Right lobe of liver (tissue), 6 donors: Measurements from ENCODE around the gene CXXC1. TPM values are rescaled to one million over a fixed set of nuclear protein-coding genes. Genes with fewer than 3 reads are reported as not detected.
A peak's percentile ranks its signal among the peaks of the same experiment; 100 is the strongest.

Source experiments
- ATAC-seq, 4 donors: fragments of 200-7000 bp; cut with Tn5 transposase; one replicate each; pipeline ENCODE4 v1.9.1; 2020; ENCODE audit warnings: mild to moderate bottlenecking in 4 of 4, moderate library complexity in 4 of 4
- DNase-seq, 3 donors: peaks; one replicate each; pipeline ENCODE4 v3.0.0-alpha.2; 2020
- H3K27ac ChIP-seq, 3 donors: fragments of 200-600 bp; one replicate each; pipeline ENCODE4 v1.8.0; 2022
- H3K27me3 ChIP-seq, 2 donors: fragments of 200-600 bp; one replicate each; pipeline ENCODE4 v1.8.0; 2022
- H3K36me3 ChIP-seq, 4 donors: fragments of 200-600 bp; sonication (generic) in 1 of 4; one replicate each; pipeline versions ENCODE4 v1.5.1 to v1.8.0; 2017 to 2022; ENCODE audit warnings: control low read depth in 1 of 4
- H3K4me1 ChIP-seq, 4 donors: fragments of 200-600 bp; sonication (generic) in 1 of 4; one replicate each; pipeline versions ENCODE4 v1.5.1 to v1.8.0; 2017 to 2022; ENCODE audit warnings: control low read depth in 1 of 4
- H3K4me3 ChIP-seq, 3 donors: fragments of 200-600 bp; one replicate each; pipeline ENCODE4 v1.8.0; 2022
- H3K9me3 ChIP-seq, 4 donors: fragments of 200-600 bp; sonication (generic) in 1 of 4; one replicate each; pipeline versions ENCODE4 v1.5.1 to v1.8.0; 2017 to 2022; ENCODE audit warnings: control low read depth in 1 of 4
- POLR2A ChIP-seq: fragments of 450-650 bp; IDR thresholded peaks from one replicate; pipeline ENCODE4 v1.6.1; 2017; ENCODE audit warnings: antibody characterized with exemption, mild to moderate bottlenecking
- WGBS: methylation state at CpG from one replicate; pipeline ENCODE4 v1.1.6; 2018; ENCODE audit warnings: low coverage, low lambda C conversion rate; ENCODE audit not compliant: insufficient coverage; ENCODE audit errors: missing lambda C conversion rate; 5-methylcytosine and 5-hydroxymethylcytosine counted together
- intact Hi-C, 2 donors: fragments of 100-400 bp; cut with DNase I; formaldehyde crosslinking; loops; one replicate each; pipeline versions ENCODE4 v1.11.2 to v1.14.1; 2022
- total RNA-seq, 6 experiments: library from RNA; depleted of rRNA in 2 of 6; stranded (reverse); fragments of >200 nt in 2 of 6; fragmentation: NEBNext Ultra II Directional in 3 of 6; extraction: Animal tissue kit (Norgen Biotek cat#: 25700) in 3 of 6; gene quantifications; one replicate each; pipeline versions ENCODE4 v1.1.0 to v1.2.4, GENCODE V29; 2016 to 2023
- TF ChIP-seq, protein P1 (sequence below), 4 donors: fragments of 200-600 bp in 3 of 4; fragments of 450-650 bp in 1 of 4; IDR thresholded peaks; one replicate each; pipeline versions ENCODE4 v1.5.1 to v1.8.0; 2016 to 2022; ENCODE audit warnings: antibody characterized with exemption in 4 of 4, mild to moderate bottlenecking in 2 of 4
- donor health status: DM: no; HTN: yes; CAD: no.
- donor health status: DM: no; HTN: no; CAD: no.
- donor health status: DM: no; HTN: no; CAD: no.
- donor health status: DM: no; HTN: yes; CAD: no.
- donor health status: DM: no; HTN: yes; CAD: no.

Gene CXXC1
- total RNA-seq, 6 experiments from 2014 or later, result 16.4 to 34.9 (median 26.1) TPM

GRCh38 chr18:50282521-50283335 lies 4.8 kb downstream of the CXXC1 start:
- Histone ChIP-seq H3K4me1 (peaks cover 0 to 25% (median 6%) of the 10 kb centered on the region in 4 donors), H3K36me3 (peaks cover 0 to 18% (median under 1%) of the 10 kb centered on the region in 4 donors), H3K27ac (no peak overlapping the region), H3K9me3 (no peaks in the 10 kb centered on the region), H3K4me3 (no peak overlapping the region), H3K27me3 (no peaks in the 10 kb centered on the region)
- ATAC-seq (no peak), DNase-seq (peak in 2 of 3 donors; percentile 33 to 53)
- intact Hi-C loops, result loop anchor here in 1 of 2 donors (10.0 kb wide), 1 partner anchor 72 kb away; no protein-coding TSS in a partner anchor
- TF ChIP-seq, protein P1, sequence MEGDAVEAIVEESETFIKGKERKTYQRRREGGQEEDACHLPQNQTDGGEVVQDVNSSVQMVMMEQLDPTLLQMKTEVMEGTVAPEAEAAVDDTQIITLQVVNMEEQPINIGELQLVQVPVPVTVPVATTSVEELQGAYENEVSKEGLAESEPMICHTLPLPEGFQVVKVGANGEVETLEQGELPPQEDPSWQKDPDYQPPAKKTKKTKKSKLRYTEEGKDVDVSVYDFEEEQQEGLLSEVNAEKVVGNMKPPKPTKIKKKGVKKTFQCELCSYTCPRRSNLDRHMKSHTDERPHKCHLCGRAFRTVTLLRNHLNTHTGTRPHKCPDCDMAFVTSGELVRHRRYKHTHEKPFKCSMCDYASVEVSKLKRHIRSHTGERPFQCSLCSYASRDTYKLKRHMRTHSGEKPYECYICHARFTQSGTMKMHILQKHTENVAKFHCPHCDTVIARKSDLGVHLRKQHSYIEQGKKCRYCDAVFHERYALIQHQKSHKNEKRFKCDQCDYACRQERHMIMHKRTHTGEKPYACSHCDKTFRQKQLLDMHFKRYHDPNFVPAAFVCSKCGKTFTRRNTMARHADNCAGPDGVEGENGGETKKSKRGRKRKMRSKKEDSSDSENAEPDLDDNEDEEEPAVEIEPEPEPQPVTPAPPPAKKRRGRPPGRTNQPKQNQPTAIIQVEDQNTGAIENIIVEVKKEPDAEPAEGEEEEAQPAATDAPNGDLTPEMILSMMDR (IDR thresholded peaks at IDR 0.05), result no peak
- TF ChIP-seq POLR2A, result no peak
- WGBS, result 87% methylated on average over 11 of the region's 42 CpGs

- intact Hi-C loops, result loop anchor here in 1 of 2 donors (10.0 kb wide), 1 partner anchor 73 kb away; no protein-coding TSS in a partner anchor
- Histone ChIP-seq H3K27me3 (no peaks in the 10 kb centered on the region), H3K9me3 (no peaks in the 10 kb centered on the region), H3K4me1 (peaks cover 0 to 25% (median 6%) of the 10 kb centered on the region in 4 donors), H3K36me3 (peaks cover 0 to 23% (median 2%) of the 10 kb centered on the region in 4 donors), H3K27ac (peak overlapping the region; percentile 84 to 91 (median 89)), H3K4me3 (peak overlapping the region; percentile 72 to 86 (median 86))
- no peak for ATAC-seq
- WGBS, result 71% methylated on average over 4 of the region's 35 CpGs
- TF ChIP-seq POLR2A, result no peak
- TF ChIP-seq, protein P1 (IDR thresholded peaks at IDR 0.05), result no peak
- no peak for DNase-seq
Measured at GRCh38 chr18:50281972-50282520, 5.4 kb downstream of the CXXC1 start.

- Histone ChIP-seq H3K36me3 (peaks cover 0 to 30% (median 7%) of the 10 kb centered on the region in 4 donors), H3K4me1 (peaks cover 0 to 23% (median 6%) of the 10 kb centered on the region in 4 donors), H3K4me3 (peak within 1 kb of the TSS; percentile 72 to 86 (median 86)), H3K27me3 (no peaks in the 10 kb centered on the region), H3K27ac (peak within 1 kb of the TSS; percentile 84 to 91 (median 89)), H3K9me3 (no peaks in the 10 kb centered on the region)
- WGBS, result 1% methylated on average over 17 of the region's 63 CpGs
- ATAC-seq (peak; percentile 93 to 96 (median 94)), DNase-seq (peak; percentile 97 to 98 (median 98))
- intact Hi-C loops, result loop anchor here in 1 of 2 donors (10.0 kb wide), 1 partner anchor 73 kb away; no protein-coding TSS in a partner anchor
- peak; percentile 90 for TF ChIP-seq POLR2A
- TF ChIP-seq, protein P1 (IDR thresholded peaks at IDR 0.05), result peak; percentile 30 to 47 (median 38)
Measured at GRCh38 chr18:50281295-50281971, 6.1 kb downstream of the CXXC1 start, which contains the start of gene MBD1. MBD1 (minus strand) TSS chr18:50281523; CDS start chr18:50279992, 1,531 bp downstream.

GRCh38 chr18:50280707-50281294 lies 6.7 kb downstream of the CXXC1 start:
- no peak for TF ChIP-seq POLR2A
- TF ChIP-seq, protein P1 (IDR thresholded peaks at IDR 0.05), result no peak
- under 1% methylated on average over 16 of the region's 16 CpGs for whole genome bisulfite sequencing
- Histone ChIP-seq H3K4me1 (peaks cover 0 to 23% (median 6%) of the 10 kb centered on the region in 4 donors), H3K27ac (peak overlapping the region; percentile 84 to 91 (median 89)), H3K36me3 (peaks cover 0 to 36% (median 11%) of the 10 kb centered on the region in 4 donors), H3K27me3 (no peaks in the 10 kb centered on the region), H3K9me3 (no peaks in the 10 kb centered on the region), H3K4me3 (peak overlapping the region; percentile 72 to 86 (median 86))
- ATAC-seq, result no peak
- no peak for DNase-seq
- intact Hi-C loops, result loop anchor here in 1 of 2 donors (10.0 kb wide), 1 partner anchor 74 kb away; no protein-coding TSS in a partner anchor
